ENCODE measurements around the gene TGDS. TPM values are rescaled to one million over a fixed set of nuclear protein-coding genes. Genes with fewer than 3 reads are reported as not detected.

Gene TGDS
- total and polyA plus RNA-seq, 5 experiments from 2014 or later, result 8.5 to 16.7 (median 14.4) TPM

DNA sequence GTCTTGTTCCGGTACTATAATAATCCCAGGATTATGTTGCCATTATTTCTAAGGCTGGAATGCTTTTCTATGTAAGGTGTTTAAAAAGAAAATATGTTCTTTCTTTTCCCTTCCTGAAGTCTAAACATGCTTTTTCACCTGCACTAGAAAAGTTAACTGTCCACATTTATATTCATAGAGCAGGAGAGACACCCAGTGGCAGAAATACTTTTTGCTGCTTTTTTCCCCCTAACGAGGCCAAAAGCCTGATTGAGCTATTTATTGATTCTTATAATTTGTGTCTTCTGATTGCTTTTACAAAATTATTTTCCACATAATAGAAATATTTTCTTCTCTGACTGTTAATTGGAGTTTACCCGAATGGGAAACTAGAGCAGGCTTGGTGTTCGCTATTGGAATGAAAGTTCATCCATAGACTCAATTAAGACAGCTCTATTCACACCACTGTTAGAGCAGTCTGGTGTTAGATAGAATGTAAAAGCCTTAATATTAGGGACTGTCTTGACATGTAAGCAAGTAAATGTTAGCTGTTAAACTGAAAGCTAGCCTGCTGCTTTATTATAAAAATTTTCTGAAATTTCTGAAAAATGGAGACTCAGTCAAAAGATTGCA is 21.5 kb upstream of the TGDS start:
- Mint-ChIP-seq H3K36me3 (peaks cover 0 to 56% (median 5%) of the 10 kb centered on the region in 3 donors), H3K27ac (peak overlapping the region in 1 of 10 donors; percentile 41)
- POLR2A ChIA-PET, result interaction anchor here (0.6 kb wide), 1 partner anchor 182 kb away, joined by 3 read pairs; no protein-coding TSS in a partner anchor

GRCh38 chr13:94613051-94613450 is 17.1 kb upstream of the TGDS start:
- peaks cover 7 to 14% (median 10%) of the 10 kb centered on the region in 4 donors for H3K4me1 Mint-ChIP-seq
- no peak overlapping the region for H3K27ac Mint-ChIP-seq
- ATAC-seq (no peak), DNase-seq (no peak)
- no peaks in the 10 kb centered on the region for H3K27me3 Mint-ChIP-seq
- H3K36me3 Mint-ChIP-seq, result peaks cover 0 to 46% (median 8%) of the 10 kb centered on the region in 3 donors
- POLR2A ChIA-PET, result no interaction called here
- H3K4me3 Mint-ChIP-seq, result no peak overlapping the region
- no peaks in the 10 kb centered on the region for H3K9me3 Mint-ChIP-seq

More for the DNA sequence above, 21.5 kb upstream of the TGDS start:
- peak in 1 of 2 donors; percentile 53 for ATAC-seq
- Mint-ChIP-seq H3K4me3 (no peak overlapping the region), H3K27me3 (no peaks in the 10 kb centered on the region), H3K9me3 (no peaks in the 10 kb centered on the region), H3K4me1 (peaks cover 5 to 13% (median 8%) of the 10 kb centered on the region in 4 donors)
- peak in 7 of 10 donors; percentile 22 to 70 (median 43) for DNase-seq

DNA sequence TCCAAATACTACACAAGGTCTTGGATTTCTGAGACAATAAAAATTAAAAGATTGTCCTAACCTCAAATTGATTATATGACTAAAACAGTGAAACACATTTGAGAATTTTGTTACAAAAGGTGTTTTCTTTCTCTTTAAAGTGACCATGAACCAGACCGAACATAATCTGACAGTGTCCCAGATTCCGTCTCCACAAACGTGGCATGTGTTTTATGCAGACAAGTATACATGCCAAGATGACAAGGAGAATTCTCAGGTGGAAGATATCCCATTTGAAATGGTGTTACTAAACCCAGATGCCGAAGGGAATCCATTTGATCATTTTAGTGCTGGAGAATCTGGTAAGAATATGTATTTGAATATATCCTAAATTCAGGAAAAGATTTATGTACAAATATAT is 16.1 kb upstream of the TGDS start:
- Mint-ChIP-seq H3K4me3 (no peak overlapping the region), H3K36me3 (peaks cover 0 to 49% (median 8%) of the 10 kb centered on the region in 3 donors), H3K4me1 (peaks cover 10 to 15% (median 13%) of the 10 kb centered on the region in 4 donors), H3K27me3 (no peaks in the 10 kb centered on the region), H3K27ac (no peak overlapping the region), H3K9me3 (no peaks in the 10 kb centered on the region)
- POLR2A ChIA-PET, result no interaction called here
- ATAC-seq, result no peak
- no peak for DNase-seq

DNA sequence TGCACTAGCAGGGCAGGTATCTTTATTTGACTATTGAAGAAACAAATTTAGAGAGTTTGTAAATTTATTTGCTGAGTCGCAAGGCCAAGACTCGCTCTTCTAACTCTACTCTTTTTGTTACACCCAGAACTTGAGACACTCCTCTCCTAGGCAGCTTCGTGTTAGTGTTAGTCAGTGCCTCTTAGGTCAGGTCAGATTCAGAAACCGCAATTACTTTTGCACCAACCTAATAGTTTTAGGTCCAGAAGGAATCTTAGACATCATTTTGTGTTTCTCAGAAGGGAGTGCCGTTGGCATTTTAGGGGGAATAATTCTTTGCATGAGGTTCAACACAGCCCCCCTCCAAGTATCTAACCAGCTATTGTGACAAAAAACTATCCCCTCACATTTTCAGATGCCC is 14.5 kb upstream of the TGDS start:
- Mint-ChIP-seq H3K27me3 (no peaks in the 10 kb centered on the region), H3K4me3 (no peak overlapping the region), H3K9me3 (no peaks in the 10 kb centered on the region), H3K36me3 (peaks cover 0 to 62% (median 8%) of the 10 kb centered on the region in 3 donors), H3K27ac (peak overlapping the region in 2 of 10 donors; percentile 12 to 47), H3K4me1 (peaks cover 8 to 15% (median 11%) of the 10 kb centered on the region in 4 donors)
- DNase-seq (no peak), ATAC-seq (no peak)
- POLR2A ChIA-PET, result no interaction called here

DNA sequence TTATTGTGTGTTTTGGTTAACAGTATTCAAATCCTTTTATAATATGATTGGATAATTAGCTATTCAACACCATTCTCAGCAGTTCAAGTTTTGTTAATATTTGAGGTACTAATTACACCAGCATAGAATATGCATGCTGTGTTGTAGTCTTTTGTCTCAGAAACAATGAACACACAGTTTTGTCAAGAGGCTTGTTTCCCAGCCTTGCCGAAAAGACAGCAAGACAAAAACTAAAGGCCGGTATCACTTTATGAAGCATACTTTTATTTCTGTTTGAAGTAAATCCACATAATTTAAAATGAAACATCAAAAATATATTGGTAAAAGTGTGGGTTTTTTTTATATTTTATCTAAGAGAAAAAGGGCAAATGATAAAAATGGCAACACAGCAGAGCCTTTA is 13.2 kb upstream of the TGDS start:
- Mint-ChIP-seq H3K27ac (no peak overlapping the region), H3K9me3 (no peaks in the 10 kb centered on the region), H3K27me3 (no peaks in the 10 kb centered on the region), H3K4me3 (no peak overlapping the region), H3K36me3 (peaks cover 0 to 57% (median 8%) of the 10 kb centered on the region in 3 donors), H3K4me1 (peaks cover 9 to 20% (median 13%) of the 10 kb centered on the region in 4 donors)
- DNase-seq (no peak), ATAC-seq (no peak)
- POLR2A ChIA-PET, result no interaction called here

GRCh38 chr13:94608586-94608985 is 12.6 kb upstream of the TGDS start:
- no peak overlapping the region for H3K27ac Mint-ChIP-seq
- peaks cover 0 to 53% (median 8%) of the 10 kb centered on the region in 3 donors for H3K36me3 Mint-ChIP-seq
- H3K4me1 Mint-ChIP-seq, result peaks cover 9 to 19% (median 13%) of the 10 kb centered on the region in 4 donors
- POLR2A ChIA-PET, result no interaction called here
- no peak overlapping the region for H3K4me3 Mint-ChIP-seq
- DNase-seq (no peak), ATAC-seq (no peak)
- no peaks in the 10 kb centered on the region for H3K27me3 Mint-ChIP-seq
- no peaks in the 10 kb centered on the region for H3K9me3 Mint-ChIP-seq

- H3K27me3 Mint-ChIP-seq, result no peaks in the 10 kb centered on the region
- POLR2A ChIA-PET, result no interaction called here
- H3K36me3 Mint-ChIP-seq, result peaks cover 0 to 47% (median 8%) of the 10 kb centered on the region in 3 donors
- no peaks in the 10 kb centered on the region for H3K9me3 Mint-ChIP-seq
- peaks cover 9 to 22% (median 17%) of the 10 kb centered on the region in 4 donors for H3K4me1 Mint-ChIP-seq
- no peak overlapping the region for H3K27ac Mint-ChIP-seq
- ATAC-seq (no peak), DNase-seq (no peak)
- no peak overlapping the region for H3K4me3 Mint-ChIP-seq
Observed at GRCh38 chr13:94607939-94608338, 12.0 kb upstream of the TGDS start.

DNA sequence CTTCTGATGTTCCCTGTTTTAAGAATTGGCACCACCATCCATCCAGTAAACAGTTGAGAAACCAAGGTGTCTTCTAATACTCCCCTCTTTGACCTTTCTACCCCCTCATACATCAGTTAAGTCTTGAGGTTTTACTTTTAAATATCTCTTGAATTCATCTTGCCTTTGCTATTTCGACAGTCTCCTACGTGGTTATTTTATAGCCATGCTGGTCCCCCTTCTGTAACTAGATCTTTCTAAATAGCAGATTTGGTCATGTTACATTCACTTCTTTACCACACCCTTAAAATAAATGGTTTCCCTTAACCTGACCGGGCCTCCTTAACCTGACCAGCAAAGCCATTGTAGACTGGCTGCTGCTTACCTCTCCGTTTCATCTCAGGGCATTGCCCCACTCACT is 11.1 kb upstream of the TGDS start:
- H3K4me3 Mint-ChIP-seq, result no peak overlapping the region
- ATAC-seq, result no peak
- H3K36me3 Mint-ChIP-seq, result peaks cover 0 to 45% (median 7%) of the 10 kb centered on the region in 3 donors
- no peak for DNase-seq
- no peaks in the 10 kb centered on the region for H3K9me3 Mint-ChIP-seq
- H3K27ac Mint-ChIP-seq, result peak overlapping the region in 5 of 10 donors; percentile 22 to 71 (median 29)
- no peaks in the 10 kb centered on the region for H3K27me3 Mint-ChIP-seq
- POLR2A ChIA-PET, result no interaction called here
- H3K4me1 Mint-ChIP-seq, result peaks cover 11 to 29% (median 26%) of the 10 kb centered on the region in 4 donors

DNA sequence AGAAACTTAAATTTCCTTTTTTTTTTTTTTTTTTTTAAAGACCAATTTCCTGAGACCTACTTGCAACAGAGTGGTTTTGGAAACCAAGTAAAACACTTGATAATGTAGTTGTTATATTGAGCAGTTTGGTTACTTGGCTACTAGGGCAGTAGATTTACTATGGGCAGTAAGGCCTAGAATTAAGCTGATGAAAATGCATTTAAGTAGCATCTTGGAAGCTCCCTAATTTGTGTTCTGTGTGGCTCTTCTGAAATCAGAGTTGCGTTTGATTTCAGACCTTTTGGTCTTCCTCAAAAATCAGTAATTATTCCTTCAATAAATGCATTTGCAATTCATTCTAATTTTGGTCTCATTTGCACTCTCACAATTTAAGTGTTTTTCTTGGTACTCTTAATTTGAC is 6.5 kb upstream of the TGDS start:
- no peak for DNase-seq
- Mint-ChIP-seq H3K36me3 (peaks cover 0 to 17% (median 0%) of the 10 kb centered on the region in 3 donors), H3K9me3 (no peaks in the 10 kb centered on the region), H3K4me1 (peaks cover 12 to 38% (median 32%) of the 10 kb centered on the region in 4 donors), H3K27ac (peak overlapping the region; percentile 21 to 90 (median 84)), H3K27me3 (no peaks in the 10 kb centered on the region), H3K4me3 (peak overlapping the region; percentile 77 to 91 (median 86))
- no peak for ATAC-seq
- POLR2A ChIA-PET, result interaction anchor here (0.7 to 2.9 kb wide), 3 partner anchors 14 to 67 kb away, joined by 4 to 32 read pairs (median 4); no protein-coding TSS in a partner anchor

- peaks cover 0 to 9% (median 0%) of the 10 kb centered on the region in 3 donors for H3K36me3 Mint-ChIP-seq
- ATAC-seq (peak; percentile 97), DNase-seq (peak; percentile 72 to 89 (median 85))
- H3K27me3 Mint-ChIP-seq, result no peaks in the 10 kb centered on the region
- H3K9me3 Mint-ChIP-seq, result no peaks in the 10 kb centered on the region
- peak within 1 kb of the TSS; percentile 68 to 96 (median 90) for H3K27ac Mint-ChIP-seq
- POLR2A ChIA-PET, result interaction anchor here (0.6 to 2.9 kb wide), 4 partner anchors 15 to 66 kb away, joined by 3 to 32 read pairs (median 4); no protein-coding TSS in a partner anchor
- H3K4me1 Mint-ChIP-seq, result peaks cover 6 to 36% (median 28%) of the 10 kb centered on the region in 4 donors
- H3K4me3 Mint-ChIP-seq, result peak within 1 kb of the TSS; percentile 77 to 91 (median 86)
Observed at GRCh38 chr13:94601446-94602431, 5.8 kb upstream of the TGDS start, which contains the start of gene GPR180. TSS of gene GPR180 (plus strand) at chr13:94601857. CDS start at chr13:94601928, 71 bp downstream.

DNA sequence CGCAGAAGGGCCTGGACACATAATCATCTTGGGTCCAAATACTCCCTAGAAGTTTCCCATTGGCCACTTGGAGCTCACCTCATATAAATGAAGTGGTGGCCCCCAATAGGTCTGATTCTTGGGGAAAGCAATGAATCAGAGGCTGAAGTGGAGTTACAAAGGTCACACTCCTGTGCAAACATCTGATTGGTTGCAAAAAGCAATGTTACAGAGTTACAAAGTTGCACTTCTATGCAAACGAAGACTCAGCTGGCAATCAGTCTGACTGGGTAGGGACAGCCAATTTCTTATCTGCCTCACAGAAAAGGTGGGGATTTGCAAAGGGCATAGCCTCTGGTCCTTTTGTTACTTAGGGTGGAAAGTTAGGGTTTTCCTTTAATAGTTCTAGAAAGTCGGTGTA is 3.9 kb upstream of the TGDS start:
- Mint-ChIP-seq H3K9me3 (no peaks in the 10 kb centered on the region), H3K4me3 (peak overlapping the region in 2 of 10 donors; percentile 28 to 80), H3K27ac (peak overlapping the region in 2 of 10 donors; percentile 41 to 77), H3K4me1 (peaks cover 18 to 38% (median 36%) of the 10 kb centered on the region in 4 donors), H3K27me3 (no peaks in the 10 kb centered on the region), H3K36me3 (peaks cover 0 to under 1% (median 0%) of the 10 kb centered on the region in 3 donors)
- ATAC-seq (no peak), DNase-seq (no peak)
- POLR2A ChIA-PET, result interaction anchor here (0.7 to 1.7 kb wide), 3 partner anchors 51 to 219 kb away, joined by 3 to 5 read pairs (median 4); no protein-coding TSS in a partner anchor

- ATAC-seq (no peak), DNase-seq (no peak)
- no peaks in the 10 kb centered on the region for H3K9me3 Mint-ChIP-seq
- H3K27ac Mint-ChIP-seq, result peak overlapping the region in 1 of 10 donors; percentile 11
- H3K27me3 Mint-ChIP-seq, result no peaks in the 10 kb centered on the region
- POLR2A ChIA-PET, result interaction anchor here (3.4 kb wide), 1 partner anchor 49 kb away, joined by 62 read pairs; no protein-coding TSS in a partner anchor
- no peak overlapping the region for H3K4me3 Mint-ChIP-seq
- H3K4me1 Mint-ChIP-seq, result peaks cover 23 to 53% (median 44%) of the 10 kb centered on the region in 4 donors
- H3K36me3 Mint-ChIP-seq, result peaks cover 0 to 5% (median 5%) of the 10 kb centered on the region in 3 donors
Observed at GRCh38 chr13:94598281-94598680, 2.3 kb upstream of the TGDS start.

Data from naive thymus-derived CD8-positive, alpha-beta T cell (primary cell).